Spleen (tissue), 11 donors: Measurements from ENCODE around the gene KRT7. TPM values are rescaled to one million over a fixed set of nuclear protein-coding genes. Genes with fewer than 3 reads are reported as not detected.
"Not testable (repeated sequence)": the region's sequence is repeated elsewhere in the genome, so short reads cannot be mapped to it uniquely, and the experiment has no call there.

Source experiments
- DNase-seq: peaks from one replicate; pipeline ENCODE4 v3.0.0-alpha.2; 2020
- H3K27ac ChIP-seq, 8 donors: fragments of 200-600 bp; sonication (generic) in 7 of 8; 1 replicate in 4 of 8; 2 replicates in 4 of 8; pipeline versions ENCODE4 v1.5.0 to v1.8.0; 2016 to 2021; ENCODE audit warnings: inconsistent platforms in 4 of 8, mild to moderate bottlenecking in 4 of 8, moderate library complexity in 1 of 8
- H3K27me3 ChIP-seq, 7 donors: fragments of 200-600 bp; sonication (generic) in 6 of 7; replicated peaks in 1 of 7; 1 replicate in 4 of 7; 2 replicates in 3 of 7; pipeline versions ENCODE4 v1.5.0 to v1.8.0; 2016 to 2021; ENCODE audit warnings: inconsistent platforms in 3 of 7, mild to moderate bottlenecking in 1 of 7
- H3K36me3 ChIP-seq, 6 donors: fragments of 200-600 bp; sonication (generic) in 5 of 6; 1 replicate in 4 of 6; 2 replicates in 2 of 6; pipeline versions ENCODE4 v1.5.0 to v1.8.0; 2016 to 2021; ENCODE audit warnings: inconsistent platforms in 2 of 6
- H3K4me1 ChIP-seq, 6 donors: fragments of 200-600 bp; sonication (generic) in 5 of 6; 1 replicate in 3 of 6; 2 replicates in 3 of 6; pipeline versions ENCODE4 v1.5.0 to v1.8.0; 2016 to 2021; ENCODE audit warnings: inconsistent platforms in 3 of 6
- H3K4me3 ChIP-seq, 8 donors: fragments of 200-600 bp; sonication (generic) in 7 of 8; 1 replicate in 4 of 8; 2 replicates in 4 of 8; pipeline versions ENCODE4 v1.5.0 to v1.8.0; 2016 to 2021; ENCODE audit warnings: inconsistent platforms in 4 of 8, mild to moderate bottlenecking in 4 of 8, moderate library complexity in 2 of 8
- H3K9me3 ChIP-seq, 8 donors: fragments of 200-600 bp; sonication (generic) in 7 of 8; 1 replicate in 4 of 8; 2 replicates in 4 of 8; pipeline versions ENCODE4 v1.5.0 to v1.8.0; 2016 to 2021; ENCODE audit warnings: inconsistent platforms in 4 of 8
- CTCF ChIP-seq, 11 experiments: fragments of 200-600 bp in 7 of 11; fragments of 450-650 bp in 4 of 11; sonication (generic) in 4 of 11; IDR thresholded peaks in 8 of 11; conservative IDR thresholded peaks in 3 of 11; 1 replicate in 7 of 11; 2 replicates in 4 of 11; pipeline versions ENCODE4 v1.4.0 to v1.8.0; 2016 to 2021; ENCODE audit warnings: antibody characterized with exemption in 11 of 11, inconsistent platforms in 4 of 11, mild to moderate bottlenecking in 1 of 11
- POLR2A ChIP-seq, 3 donors: fragments of 450-650 bp; IDR thresholded peaks; one replicate each; pipeline ENCODE4 v1.5.1; 2017; ENCODE audit warnings: antibody characterized with exemption in 3 of 3, mild to moderate bottlenecking in 1 of 3
- POLR2AphosphoS5 ChIP-seq, 3 donors: sonication (generic); formaldehyde crosslinking; IDR thresholded peaks; one replicate each; pipeline ENCODE4 v1.5.1; 2017; ENCODE audit warnings: antibody characterized with exemption in 3 of 3
- WGBS, 5 donors: extraction: QIAGEN DNeasy Blood & Tissue Kit in 3 of 5; methylation state at CpG; one replicate each; pipeline versions ENCODE4 v1.1.5 to v1.1.7; 2013 to 2018; 5-methylcytosine and 5-hydroxymethylcytosine counted together
- intact Hi-C: fragments of 100-400 bp; cut with DNase I; formaldehyde crosslinking; loops from one replicate; pipeline ENCODE4 v1.15.0; 2023; ENCODE audit warnings: low total_unique reads
- polyA plus RNA-seq, 3 donors: library from polyadenylated mRNA; stranded (reverse); fragments of 200-250 nt; gene quantifications; one replicate each; pipeline ENCODE4 v1.2.1, GENCODE V29; 2013
- total RNA-seq, 7 donors: library from RNA; depleted of rRNA in 3 of 7; stranded (reverse); fragments of >200 nt in 3 of 7; fragmentation: NEBNext Ultra II Directional in 4 of 7; extraction: Animal tissue kit (Norgen Biotek cat#: 25700) in 4 of 7; gene quantifications; one replicate each; pipeline versions ENCODE4 v1.1.0 to v1.2.1, GENCODE V29; 2016 to 2021
- donor health status: healthy with polysubstance abuse.
- donor health status: DM: no; HTN: no; CAD: no; lungs with moderate emphysema.
- donor health status: DM: no; HTN: no; CAD: no.
- donor health status: Bipolar disorder and iron deficiency.
- donor health status: healthy.
- donor health status: DM: no; HTN: no; CAD: no.
- donor health status: DM: yes; HTN: yes; CAD: no.

The KRT7 gene
- total and polyA plus RNA-seq, 10 donors: 0.73 to 1.9 (median 1.2) TPM; not detected in 3

GRCh38 chr12:52285851-52286530 lies 52.9 kb downstream of the KRT7 start:
- DNase-seq: peak; percentile 65
- TF ChIP-seq CTCF (IDR thresholded peaks at IDR 0.05 in 8 of 11, conservative IDR thresholded peaks at IDR 0.05 in 3 of 11) (no peak), POLR2A (IDR thresholded peaks at IDR 0.05) (no peak), POLR2AphosphoS5 (IDR thresholded peaks at IDR 0.05) (no peak)
- Histone ChIP-seq H3K36me3 (no peaks in the 10 kb centered on the region), H3K4me1 (peaks cover 0 to 4% (median 0%) of the 10 kb centered on the region in 6 donors), H3K9me3 (no peaks in the 10 kb centered on the region), H3K27ac (no peak overlapping the region), H3K4me3 (no peak overlapping the region), H3K27me3 (no peaks in the 10 kb centered on the region)
- intact Hi-C loops: no loop called here
- WGBS, 5 donors: 80 to 93% (median 86%) methylated on average over 12 to 24 of the region's 24 CpGs

GRCh38 chr12:52286857-52287785 lies 54.1 kb downstream of the KRT7 start:
- WGBS, 5 donors: 80 to 94% (median 86%) methylated on average over 8 to 21 of the region's 21 CpGs
- H3K4me1 ChIP-seq, H3K9me3 ChIP-seq, H3K27me3 ChIP-seq, H3K4me3 ChIP-seq, H3K36me3 ChIP-seq, H3K27ac ChIP-seq, intact Hi-C loops: not testable (repeated sequence)
- DNase-seq: peak; percentile 31

GRCh38 chr12:52287816-52288805 lies 55.1 kb downstream of the KRT7 start:
- intact Hi-C loops, H3K4me1 ChIP-seq, H3K4me3 ChIP-seq, H3K9me3 ChIP-seq, H3K36me3 ChIP-seq, H3K27ac ChIP-seq: not testable (repeated sequence)
- 56 to 62% (median 59%) methylated on average over 11 to 17 of the region's 17 CpGs for WGBS, 5 donors
- H3K27me3 ChIP-seq: peaks cover 0 to 13% (median 0%) of the 10 kb centered on the region in 7 donors
- DNase-seq: peak; percentile 61

GRCh38 chr12:52290483-52291134 lies 57.6 kb downstream of the KRT7 start:
- no CpG with 5 or more reads among the region's 5 CpGs for WGBS, 5 donors
- H3K27ac ChIP-seq, intact Hi-C loops: not testable (repeated sequence)

More at GRCh38 chr12:52290483-52291134, 57.6 kb downstream of the KRT7 start:
- peaks cover 0 to 13% (median 0%) of the 10 kb centered on the region in 7 donors for H3K27me3 ChIP-seq
- H3K36me3 ChIP-seq, H3K9me3 ChIP-seq, DNase-seq, H3K4me1 ChIP-seq, H3K4me3 ChIP-seq: not testable (repeated sequence)
